PC-3 (cell line): ENCODE measurements around the gene SHROOM1. TPM values are rescaled to one million over a fixed set of nuclear protein-coding genes. Genes with fewer than 3 reads are reported as not detected.

Source experiments
- ATAC-seq: fragments of 200-7000 bp; cut with Tn5 transposase; 2 replicates; pipeline ENCODE4 v1.9.1; 2020; ENCODE audit warnings: mild to moderate bottlenecking, moderate library complexity
- BruUV-seq: library from RNA; stranded (reverse); fragments of 400-500 nt; replicated peaks from 2 replicates; lab custom pipeline; 2021; lab: Mats Ljungman, UMichigan
- CTCF ChIA-PET: fragments of 300-600 bp; sonication (Branson Sonifier 250); formaldehyde crosslinking; loops from one replicate; lab custom pipeline; 2022; ENCODE audit warnings: antibody characterized with exemption; lab: Charles Lee
- POLR2A ChIA-PET: fragments of 300-600 bp; sonication (Branson Sonifier 250); formaldehyde crosslinking; loops from one replicate; lab custom pipeline; 2022; ENCODE audit warnings: antibody characterized with exemption; ENCODE audit not compliant: unreplicated experiment; lab: Charles Lee
- DNase-seq: peaks from one replicate; pipeline ENCODE4 v3.0.0-alpha.2; 2015
- H2AFZ ChIP-seq: fragments of 300-600 bp; sonication (generic); 2 replicates; pipeline ENCODE4 v1.6.0; 2016; ENCODE audit warnings: antibody characterized with exemption, low read length
- H3F3A ChIP-seq: fragments of 300-600 bp; sonication (generic); one replicate; pipeline ENCODE4 v1.6.0; 2017; ENCODE audit warnings: antibody characterized with exemption, low read length, control low read depth, mild to moderate bottlenecking; ENCODE audit not compliant: unreplicated experiment
- H3K27ac ChIP-seq: fragments of 300-600 bp; sonication (generic); 2 replicates; pipeline ENCODE4 v1.5.1; 2016; ENCODE audit warnings: mild to moderate bottlenecking, low read length
- H3K27me3 ChIP-seq: fragments of 300-600 bp; sonication (generic); 2 replicates; pipeline ENCODE4 v1.6.1; 2016; ENCODE audit warnings: low read length, mixed read lengths
- H3K36me3 ChIP-seq: fragments of 300-600 bp; sonication (generic); 2 replicates; pipeline ENCODE4 v1.6.1; 2016; ENCODE audit warnings: low read depth, mixed run types, low read length, mixed read lengths
- H3K4me1 ChIP-seq: fragments of 300-600 bp; sonication (generic); 2 replicates; pipeline ENCODE4 v1.5.1; 2016; ENCODE audit warnings: low read length; ENCODE audit not compliant: insufficient read depth
- H3K4me2 ChIP-seq: fragments of 300-600 bp; sonication (generic); 2 replicates; pipeline ENCODE4 v1.6.0; 2016; ENCODE audit warnings: low read length
- H3K4me3 ChIP-seq: fragments of 300-600 bp; sonication (generic); 2 replicates; pipeline ENCODE4 v1.5.1; 2016; ENCODE audit warnings: mild to moderate bottlenecking, low read length, mixed read lengths
- H3K79me2 ChIP-seq: fragments of 300-600 bp; sonication (generic); 2 replicates; pipeline ENCODE4 v1.6.1; 2017; ENCODE audit warnings: low read length, mixed read lengths
- H3K9ac ChIP-seq: fragments of 300-600 bp; sonication (generic); 2 replicates; pipeline ENCODE4 v1.6.0; 2016; ENCODE audit warnings: mild to moderate bottlenecking, low read length
- H3K9me2 ChIP-seq: fragments of 300-600 bp; sonication (generic); replicated peaks from 2 replicates; pipeline ENCODE4 v1.6.1; 2016; ENCODE audit warnings: mixed run types, low read length, mixed read lengths
- H3K9me3 ChIP-seq: fragments of 300-600 bp; sonication (generic); 2 replicates; pipeline ENCODE4 v1.6.1; 2016; ENCODE audit warnings: low read length, mixed read lengths
- H4K20me1 ChIP-seq: fragments of 300-600 bp; sonication (generic); 2 replicates; pipeline ENCODE4 v1.6.1; 2016; ENCODE audit warnings: low read length, mixed read lengths
- CTCF ChIP-seq: fragments of 300-600 bp; sonication (generic); conservative IDR thresholded peaks from 2 replicates; pipeline ENCODE4 v1.5.1; 2017; ENCODE audit warnings: antibody characterized with exemption, low read depth, mild to moderate bottlenecking, low read length
- EZH2 ChIP-seq: fragments of 300-600 bp; sonication (generic); IDR thresholded peaks from one replicate; pipeline ENCODE4 v1.6.1; 2017; ENCODE audit warnings: antibody characterized with exemption, mild to moderate bottlenecking, low read length; ENCODE audit not compliant: unreplicated experiment
- EZH2phosphoT487 ChIP-seq: fragments of 300-600 bp; sonication (generic); IDR thresholded peaks from 2 replicates; pipeline ENCODE4 v1.6.1; 2018; ENCODE audit warnings: mild to moderate bottlenecking, antibody characterized with exemption, low read length, borderline replicate concordance
- intact Hi-C: fragments of 100-400 bp; cut with micrococcal nuclease; formaldehyde crosslinking; loops from 2 replicates; pipeline ENCODE4 v1.9.0; 2023
- total RNA-seq: library from RNA; depleted of rRNA; stranded (reverse); fragments of >200 nt; gene quantifications from 2 replicates; pipeline ENCODE4 v1.2.3, GENCODE V29; 2014

Gene SHROOM1
- total RNA-seq, 1 experiment from 2014 or later = 13.6 TPM

GRCh38 chr5:132834057-132834456 is 3.6 kb upstream of the SHROOM1 start:
- Histone ChIP-seq H3K4me3 (no peak overlapping the region), H3F3A (no peaks in the 10 kb centered on the region), H3K9ac (no peak overlapping the region), H3K27ac (no peak overlapping the region), H3K4me1 (peaks cover 17% of the 10 kb centered on the region), H2AFZ (no peak overlapping the region), H3K79me2 (peaks cover 9% of the 10 kb centered on the region; the same call in 1 of the 2 replicates), H3K27me3 (no peaks in the 10 kb centered on the region), H3K9me2 (no peaks in the 10 kb centered on the region), H3K9me3 (no peaks in the 10 kb centered on the region), H4K20me1 (no peaks in the 10 kb centered on the region), H3K36me3 (no peaks in the 10 kb centered on the region), H3K4me2 (no peak overlapping the region)
- ChIA-PET POLR2A (no interaction called here), CTCF (no interaction called here)
- ATAC-seq (no peak), DNase-seq (no peak)
- no peak for TF ChIP-seq CTCF
- TF ChIP-seq EZH2 = no peak
- no peak for TF ChIP-seq EZH2phosphoT487
- no TSS peak for BruUV-seq
- intact Hi-C loops = no loop called here

- CTCF ChIA-PET = no interaction called here
- no peak for DNase-seq
- no peaks in the 10 kb centered on the region for H3F3A ChIP-seq
Measured at GRCh38 chr5:132832612-132833011, 2.2 kb upstream of the SHROOM1 start.

More at GRCh38 chr5:132832612-132833011, 2.2 kb upstream of the SHROOM1 start:
- no peaks in the 10 kb centered on the region for H3K9me3 ChIP-seq
- no peak for TF ChIP-seq EZH2phosphoT487
- no peak for TF ChIP-seq CTCF
- no peaks in the 10 kb centered on the region for H3K27me3 ChIP-seq
- H4K20me1 ChIP-seq = no peaks in the 10 kb centered on the region
- no TSS peak for BruUV-seq
- no peak overlapping the region for H3K4me2 ChIP-seq
- intact Hi-C loops = no loop called here
- POLR2A ChIA-PET = no interaction called here
- H2AFZ ChIP-seq = no peak overlapping the region
- H3K4me1 ChIP-seq = peaks cover 7% of the 10 kb centered on the region
- no peak overlapping the region for H3K27ac ChIP-seq
- no peak for ATAC-seq
- H3K9ac ChIP-seq = no peak overlapping the region
- no peak overlapping the region for H3K4me3 ChIP-seq
- no peaks in the 10 kb centered on the region for H3K36me3 ChIP-seq
- peaks cover 17% of the 10 kb centered on the region; the same call in 1 of the 2 replicates for H3K79me2 ChIP-seq
- H3K9me2 ChIP-seq = no peaks in the 10 kb centered on the region
